HFF-Myc (cell line): ENCODE results near the gene PABPN1L.

Experiments used
- DNase-seq: peaks from one replicate; pipeline ENCODE4 v3.0.0-alpha.2; 2011; ENCODE audit warnings: low read depth; ENCODE audit errors: extremely low read depth
- H3K4me3 ChIP-seq: replicated peaks from 2 replicates; pipeline ENCODE4 v1.5.1; 2011; ENCODE audit warnings: low read depth, mild to moderate bottlenecking, control low read depth, low read length
- TF ChIP-seq, protein P1 (sequence below): IDR thresholded peaks from 2 replicates; pipeline ENCODE4 v1.5.1; 2012; ENCODE audit warnings: mild to moderate bottlenecking, low read depth, low read length, control low read depth; ENCODE audit errors: missing control alignments

PABPN1L gene

DNA sequence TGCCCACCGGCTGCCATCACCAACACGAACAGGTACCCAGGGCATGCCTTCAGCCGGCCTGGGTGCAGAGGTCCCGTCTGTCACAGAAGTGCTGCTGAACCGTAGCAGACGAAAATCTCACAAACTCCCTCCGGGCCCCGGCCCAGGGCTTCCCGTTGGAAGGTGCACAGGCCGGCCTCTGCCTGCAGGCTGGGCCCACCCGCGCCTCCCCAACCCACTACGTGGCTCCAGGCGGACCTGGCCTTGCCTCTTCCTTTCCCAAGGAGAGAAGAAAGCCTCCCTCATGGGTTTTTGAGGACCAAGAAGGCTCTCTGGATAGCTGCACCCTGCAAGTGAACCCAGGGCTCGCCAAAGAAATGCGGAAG, 45.5 kb upstream of the PABPN1L start:
- TF ChIP-seq, protein P1, sequence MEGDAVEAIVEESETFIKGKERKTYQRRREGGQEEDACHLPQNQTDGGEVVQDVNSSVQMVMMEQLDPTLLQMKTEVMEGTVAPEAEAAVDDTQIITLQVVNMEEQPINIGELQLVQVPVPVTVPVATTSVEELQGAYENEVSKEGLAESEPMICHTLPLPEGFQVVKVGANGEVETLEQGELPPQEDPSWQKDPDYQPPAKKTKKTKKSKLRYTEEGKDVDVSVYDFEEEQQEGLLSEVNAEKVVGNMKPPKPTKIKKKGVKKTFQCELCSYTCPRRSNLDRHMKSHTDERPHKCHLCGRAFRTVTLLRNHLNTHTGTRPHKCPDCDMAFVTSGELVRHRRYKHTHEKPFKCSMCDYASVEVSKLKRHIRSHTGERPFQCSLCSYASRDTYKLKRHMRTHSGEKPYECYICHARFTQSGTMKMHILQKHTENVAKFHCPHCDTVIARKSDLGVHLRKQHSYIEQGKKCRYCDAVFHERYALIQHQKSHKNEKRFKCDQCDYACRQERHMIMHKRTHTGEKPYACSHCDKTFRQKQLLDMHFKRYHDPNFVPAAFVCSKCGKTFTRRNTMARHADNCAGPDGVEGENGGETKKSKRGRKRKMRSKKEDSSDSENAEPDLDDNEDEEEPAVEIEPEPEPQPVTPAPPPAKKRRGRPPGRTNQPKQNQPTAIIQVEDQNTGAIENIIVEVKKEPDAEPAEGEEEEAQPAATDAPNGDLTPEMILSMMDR: no peak
- no peak for DNase-seq
- no peak overlapping the region for H3K4me3 ChIP-seq

DNA sequence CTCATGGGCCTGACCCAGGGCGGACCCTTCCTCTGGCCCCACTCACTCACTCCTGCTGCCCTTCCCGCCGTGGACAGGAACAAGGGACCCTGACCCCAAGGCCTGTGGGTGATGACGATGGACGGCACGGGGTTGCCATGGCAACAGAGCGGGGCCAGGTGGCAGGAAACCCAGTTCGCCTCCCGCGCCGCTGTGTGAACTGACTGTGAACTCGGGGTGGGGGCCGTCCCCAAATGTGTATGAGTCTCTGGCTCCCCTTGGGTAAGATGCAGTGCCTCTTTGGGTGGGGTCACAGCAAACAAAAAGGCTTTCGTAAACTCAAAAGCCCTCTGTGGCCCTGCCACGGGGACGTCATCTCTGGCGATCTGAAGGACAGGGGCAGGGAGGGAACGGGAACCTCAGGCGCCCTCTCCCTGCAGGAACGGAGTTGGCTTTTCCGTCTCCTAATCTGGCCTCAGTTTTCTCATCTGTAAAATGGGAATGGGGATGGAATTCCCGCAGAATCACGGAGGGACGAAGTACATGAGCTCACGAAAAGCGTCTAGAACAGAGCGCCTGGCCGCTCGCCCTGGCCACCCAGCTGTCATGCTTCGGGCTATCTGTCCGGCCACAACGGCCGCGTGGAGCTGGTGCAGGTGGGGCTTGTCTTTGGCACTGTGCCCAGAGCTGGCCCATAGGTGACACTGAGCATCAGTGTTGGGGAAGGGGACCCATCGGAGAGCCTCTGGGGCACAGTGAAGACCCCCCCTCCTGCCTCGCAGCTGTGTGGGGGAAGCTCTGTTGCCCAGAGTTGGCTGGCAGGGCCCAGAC, 44.9 kb upstream of the PABPN1L start:
- TF ChIP-seq, protein P1: no peak
- no peak overlapping the region for H3K4me3 ChIP-seq
- no peak for DNase-seq

DNA sequence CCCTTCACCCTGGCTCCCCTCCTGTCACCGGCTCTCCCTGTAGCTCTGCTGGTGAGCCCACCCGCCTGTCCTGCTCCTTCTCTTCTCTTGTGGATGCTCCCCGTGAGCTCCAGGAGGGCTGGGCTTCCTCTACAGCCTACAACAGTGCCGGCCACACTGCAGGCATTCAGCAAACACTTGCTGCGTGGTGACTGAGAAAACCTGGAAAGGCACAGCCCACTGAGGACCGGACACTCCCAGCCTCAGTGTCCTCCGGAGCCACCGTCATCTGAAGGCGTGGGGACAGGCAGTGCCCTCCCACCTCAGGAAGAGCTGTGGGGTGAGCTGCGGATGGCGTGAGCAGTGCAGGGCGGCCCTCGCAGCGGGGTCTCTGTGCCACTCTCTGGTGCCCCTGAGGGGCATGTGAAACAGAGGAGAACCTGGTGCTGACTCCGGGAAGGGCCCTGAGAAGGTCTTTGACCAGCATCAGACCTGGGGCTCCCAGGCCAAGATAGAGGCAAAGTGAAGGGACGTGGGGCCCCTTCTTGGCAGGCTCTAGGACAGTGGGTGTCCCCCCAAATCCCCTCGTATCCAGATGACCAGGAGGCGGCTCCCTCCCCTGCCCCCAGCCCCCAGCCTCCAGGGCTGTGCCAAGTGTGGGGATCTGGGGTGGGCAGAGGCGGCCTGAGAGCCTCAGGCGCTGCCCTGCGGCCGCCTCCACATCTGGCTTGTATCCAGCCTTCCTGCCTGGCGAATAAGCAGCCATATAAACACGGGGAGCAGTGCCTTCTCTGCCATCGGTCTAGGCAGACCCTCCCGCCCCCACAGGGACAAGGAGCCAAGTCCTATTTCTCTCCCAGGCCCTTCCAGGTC, 44.0 kb upstream of the PABPN1L start:
- H3K4me3 ChIP-seq: no peak overlapping the region
- no peak for DNase-seq
- TF ChIP-seq, protein P1: no peak

DNA sequence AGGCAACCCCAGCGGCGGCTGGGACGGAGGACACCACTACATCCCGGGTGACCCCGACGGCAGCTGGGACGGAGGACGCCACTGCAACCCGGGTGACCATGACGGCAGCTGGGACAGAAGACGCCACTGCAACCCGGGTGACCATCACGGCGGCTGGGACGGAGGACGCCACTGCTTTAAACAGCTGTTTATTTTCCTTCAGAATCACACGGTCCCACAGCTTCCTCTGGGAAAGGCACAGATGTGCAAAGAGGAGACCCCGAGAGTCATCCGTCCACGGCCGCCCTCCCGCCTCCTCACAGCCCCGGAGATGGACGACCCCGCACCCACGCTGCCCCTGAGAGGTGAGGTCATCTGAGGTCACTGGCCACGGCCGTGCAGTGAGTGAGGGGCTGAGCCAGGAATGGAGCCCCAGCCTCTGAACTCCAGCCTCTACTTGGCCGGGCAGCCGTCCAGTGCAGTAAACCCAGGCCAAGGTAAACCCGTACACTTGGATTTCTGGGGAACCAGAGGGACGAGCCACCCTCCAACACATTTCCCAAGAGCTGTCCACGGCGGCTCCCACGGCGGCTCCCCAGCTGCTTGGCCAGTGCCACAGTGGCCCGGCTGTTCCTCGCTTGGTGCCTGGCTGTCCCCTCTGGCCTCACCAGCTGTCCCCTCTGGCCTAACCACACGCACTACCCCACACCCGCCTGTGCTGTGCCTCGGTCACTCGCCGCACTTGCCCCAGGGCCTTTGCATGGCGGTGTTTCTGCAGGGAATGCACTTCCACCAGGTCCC, 43.2 kb upstream of the PABPN1L start:
- H3K4me3 ChIP-seq: no peak overlapping the region
- DNase-seq: no peak
- TF ChIP-seq, protein P1: no peak

DNA sequence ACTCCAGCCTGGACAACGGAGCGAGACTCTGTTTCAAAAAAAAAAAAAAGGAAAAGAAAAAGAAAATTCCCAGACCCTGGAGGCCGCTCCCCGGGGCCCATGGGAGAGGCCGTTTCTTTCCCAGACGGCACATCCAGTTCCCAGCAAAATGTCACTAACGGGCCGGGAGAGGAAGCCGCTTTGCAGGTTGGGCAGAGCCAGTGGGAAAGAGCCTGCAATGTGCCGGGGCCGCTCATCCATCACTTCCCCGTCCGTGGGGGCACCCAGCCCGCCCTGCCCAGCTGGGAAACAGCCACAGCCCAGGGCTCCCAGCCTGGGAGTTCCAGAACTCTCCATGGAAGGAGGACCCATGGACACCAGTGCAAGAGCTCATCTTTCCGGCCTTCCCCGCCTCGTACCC, 41.8 kb upstream of the PABPN1L start:
- DNase-seq: no peak
- TF ChIP-seq, protein P1: no peak

DNA sequence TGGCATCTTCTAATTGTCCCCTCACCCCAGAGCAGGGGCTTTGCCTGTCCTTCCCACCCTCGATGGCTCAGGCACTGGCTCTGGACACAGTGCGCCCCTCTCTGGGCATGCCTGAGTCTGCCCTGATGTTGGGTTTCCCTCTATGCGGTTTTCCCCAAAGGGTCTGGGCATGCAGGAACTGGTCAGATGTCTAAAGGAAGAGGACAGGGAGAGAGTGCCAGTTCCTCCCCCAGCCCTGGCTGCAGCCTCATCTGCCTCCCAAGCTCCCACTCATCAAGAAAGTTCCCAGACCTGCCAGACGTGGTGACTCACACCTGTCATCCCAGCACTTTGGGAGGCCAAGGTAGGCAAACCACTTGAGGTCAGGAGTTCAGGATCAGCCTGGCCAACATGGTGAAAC, 41.3 kb upstream of the PABPN1L start:
- no peak for DNase-seq
- H3K4me3 ChIP-seq: no peak overlapping the region
- TF ChIP-seq, protein P1: no peak

More for the DNA sequence above, 41.8 kb upstream of the PABPN1L start:
- no peak overlapping the region for H3K4me3 ChIP-seq
